GM12801 (cell line): ENCODE results near the gene WIPF2.

Experiments
- TF ChIP-seq, protein P1 (sequence below): IDR thresholded peaks from one replicate; pipeline ENCODE4 v1.5.1; 2011; ENCODE audit warnings: control low read depth; ENCODE audit not compliant: insufficient read length; ENCODE audit errors: extremely low read depth

The WIPF2 gene

DNA sequence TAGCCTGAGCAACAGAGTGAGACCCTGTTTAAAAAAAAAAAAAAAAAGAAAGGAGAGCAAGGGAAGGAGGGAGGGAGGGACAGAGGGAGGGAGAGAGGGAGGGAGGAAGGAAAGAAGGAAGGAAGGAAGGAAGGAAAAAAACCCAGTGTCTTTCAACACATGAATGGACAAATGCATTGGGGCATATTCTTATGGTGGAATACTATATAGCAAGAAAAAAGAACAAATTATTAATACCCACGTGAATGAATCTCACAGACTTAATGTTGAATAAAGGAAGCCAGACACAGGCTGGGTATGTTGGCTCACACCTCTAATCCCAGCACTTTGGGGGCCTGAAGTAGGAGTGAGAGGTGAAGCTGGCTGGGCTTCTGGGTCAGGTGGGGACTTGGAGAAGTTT is 21.6 kb upstream of the WIPF2 start:
- TF ChIP-seq, protein P1, sequence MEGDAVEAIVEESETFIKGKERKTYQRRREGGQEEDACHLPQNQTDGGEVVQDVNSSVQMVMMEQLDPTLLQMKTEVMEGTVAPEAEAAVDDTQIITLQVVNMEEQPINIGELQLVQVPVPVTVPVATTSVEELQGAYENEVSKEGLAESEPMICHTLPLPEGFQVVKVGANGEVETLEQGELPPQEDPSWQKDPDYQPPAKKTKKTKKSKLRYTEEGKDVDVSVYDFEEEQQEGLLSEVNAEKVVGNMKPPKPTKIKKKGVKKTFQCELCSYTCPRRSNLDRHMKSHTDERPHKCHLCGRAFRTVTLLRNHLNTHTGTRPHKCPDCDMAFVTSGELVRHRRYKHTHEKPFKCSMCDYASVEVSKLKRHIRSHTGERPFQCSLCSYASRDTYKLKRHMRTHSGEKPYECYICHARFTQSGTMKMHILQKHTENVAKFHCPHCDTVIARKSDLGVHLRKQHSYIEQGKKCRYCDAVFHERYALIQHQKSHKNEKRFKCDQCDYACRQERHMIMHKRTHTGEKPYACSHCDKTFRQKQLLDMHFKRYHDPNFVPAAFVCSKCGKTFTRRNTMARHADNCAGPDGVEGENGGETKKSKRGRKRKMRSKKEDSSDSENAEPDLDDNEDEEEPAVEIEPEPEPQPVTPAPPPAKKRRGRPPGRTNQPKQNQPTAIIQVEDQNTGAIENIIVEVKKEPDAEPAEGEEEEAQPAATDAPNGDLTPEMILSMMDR, result no peak

DNA sequence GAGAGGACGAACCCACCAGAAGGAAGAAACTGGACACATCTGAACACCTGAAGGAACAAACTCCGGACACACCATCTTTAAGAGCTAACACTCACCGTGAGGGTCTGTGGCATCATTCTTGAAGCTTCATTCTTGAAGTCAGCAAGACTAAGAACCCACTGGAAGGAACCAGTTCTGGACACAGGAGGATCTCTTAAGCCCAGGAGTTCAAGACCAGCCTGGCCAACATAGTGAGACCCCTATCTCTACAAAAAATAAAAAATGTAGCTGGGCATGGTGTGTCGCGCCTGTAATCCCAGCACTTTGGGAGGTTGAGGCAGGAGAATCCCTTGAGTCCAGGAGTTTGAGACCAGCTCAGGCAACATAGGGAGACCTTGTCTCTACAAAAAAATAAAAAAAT is 20.5 kb upstream of the WIPF2 start:
- TF ChIP-seq, protein P1, result no peak

DNA sequence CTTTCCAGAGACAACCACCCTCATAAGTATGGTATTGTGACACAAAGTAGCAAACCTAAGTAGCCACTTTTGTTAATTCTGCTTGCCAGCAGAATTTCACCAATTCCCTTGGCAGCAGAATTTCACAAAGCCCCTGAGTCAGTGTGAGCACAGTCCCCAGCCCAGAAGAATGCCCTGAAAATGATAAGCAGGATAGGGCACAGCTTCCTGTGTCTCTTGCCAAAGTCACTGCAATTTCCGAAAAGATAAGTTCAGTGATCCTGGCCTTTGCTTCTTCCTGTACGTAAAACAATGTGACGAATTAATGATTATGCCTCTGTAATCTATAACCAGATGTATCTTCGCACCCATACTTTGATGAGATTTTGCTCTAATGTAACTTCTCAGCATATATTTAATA is 16.0 kb upstream of the WIPF2 start:
- TF ChIP-seq, protein P1, result no peak

DNA sequence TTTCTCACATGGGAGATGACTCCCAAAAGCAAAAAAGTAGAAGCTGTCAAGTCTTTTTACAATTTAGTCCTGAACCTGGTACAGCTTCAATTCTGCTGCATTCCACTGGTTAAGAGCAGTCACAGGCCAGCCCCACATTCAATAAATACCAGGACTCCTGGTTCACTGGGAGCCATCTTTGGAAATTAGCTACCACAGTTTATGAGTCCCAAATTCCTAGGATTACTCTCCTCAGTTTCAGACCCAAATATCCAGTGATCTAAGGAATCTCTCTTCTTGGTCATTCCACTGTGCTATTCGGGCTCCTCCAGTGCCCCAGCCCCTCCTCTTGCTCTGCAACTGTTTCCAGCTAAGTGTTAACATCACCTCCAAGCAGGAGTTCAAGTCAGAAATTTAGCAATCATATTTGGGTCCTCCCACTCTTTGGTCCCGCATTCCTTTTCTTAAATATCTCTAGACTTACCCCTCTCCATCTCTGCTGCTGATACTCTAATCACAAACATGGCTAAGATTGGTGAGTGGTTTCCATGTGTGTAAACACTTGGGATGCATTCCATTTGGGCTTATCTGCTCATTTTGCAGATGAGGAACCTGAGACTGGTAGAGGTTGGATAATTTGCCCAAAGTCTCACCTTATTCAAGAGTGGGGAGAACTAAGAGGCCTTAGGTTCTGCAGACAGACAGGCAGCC is 9.6 kb upstream of the WIPF2 start:
- TF ChIP-seq, protein P1, result no peak

DNA sequence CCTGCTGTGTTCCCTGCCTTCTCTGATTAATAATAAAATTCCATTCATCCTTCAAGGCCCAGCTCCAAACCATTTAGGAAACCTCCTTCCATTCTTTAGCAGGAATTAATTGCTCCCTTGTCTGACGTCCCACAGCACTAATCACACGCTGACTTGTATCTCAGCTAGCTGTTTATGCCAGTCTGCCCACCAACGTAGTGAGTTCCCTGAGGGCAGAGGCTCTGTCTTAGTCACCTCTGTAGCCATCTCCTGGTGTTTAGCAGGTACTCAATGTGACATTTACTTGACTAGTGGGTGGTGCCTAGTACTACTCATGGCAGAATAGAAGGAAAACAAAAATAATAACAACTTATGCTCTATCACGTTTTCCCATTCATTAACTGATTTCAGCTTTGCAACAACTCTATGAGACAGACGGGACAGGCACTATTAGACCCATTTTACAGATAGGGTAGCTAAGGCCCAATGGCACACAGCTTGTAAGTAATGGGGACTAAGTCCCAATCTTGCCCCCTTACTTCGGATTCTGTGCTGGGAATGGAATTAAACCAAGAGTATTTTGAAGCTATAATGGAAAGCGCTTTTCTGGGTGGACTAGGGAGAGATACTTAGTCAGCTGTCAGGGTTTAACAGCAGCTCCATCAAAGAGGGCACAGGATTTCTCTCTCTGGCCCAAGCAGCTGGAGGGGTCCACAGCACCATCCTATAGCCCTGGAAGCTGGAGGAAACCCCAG is 931 bp upstream of the WIPF2 start:
- TF ChIP-seq, protein P1, result no peak

DNA sequence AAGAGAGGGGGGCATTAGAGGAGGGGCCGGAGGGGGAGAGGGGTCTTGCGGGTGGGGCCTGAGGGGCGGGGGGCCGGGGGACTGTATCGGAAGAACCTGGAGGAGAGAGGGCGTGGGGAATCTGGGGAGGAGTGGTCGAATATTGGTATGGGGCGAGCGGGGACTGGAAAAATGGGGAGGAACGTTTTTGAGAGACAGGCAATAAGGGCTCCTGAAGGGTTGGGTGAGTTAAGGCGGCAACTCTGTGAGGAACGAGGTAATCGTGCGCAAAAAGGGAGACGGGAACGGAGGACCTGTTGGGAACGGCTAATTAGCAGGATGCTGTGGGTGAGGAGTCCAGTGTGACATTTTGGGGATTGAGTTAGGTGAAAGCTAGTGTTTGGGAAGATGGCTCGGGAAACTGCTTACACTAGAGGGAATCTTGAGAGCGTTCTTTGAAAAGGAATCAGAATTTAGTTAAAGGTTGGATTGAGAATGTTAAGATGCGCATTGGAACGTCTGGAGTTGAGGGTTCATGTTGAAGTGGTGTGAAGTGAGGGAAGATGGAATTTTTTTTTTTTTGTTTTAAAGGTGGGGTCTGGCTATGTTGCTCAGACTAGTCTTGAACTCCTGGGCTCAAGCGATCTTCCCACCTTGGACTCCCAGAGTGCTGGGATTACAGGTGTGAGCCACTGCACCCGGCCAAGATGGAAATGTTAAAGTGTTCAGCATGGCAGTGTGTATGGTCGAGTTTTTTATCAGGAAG is 662 bp downstream of the WIPF2 start:
- TF ChIP-seq, protein P1, result no peak
